Measurements from ENCODE around the gene KCNK7.
A peak's percentile ranks its signal among the peaks of the same experiment; 100 is the strongest.

Gene KCNK7

DNA sequence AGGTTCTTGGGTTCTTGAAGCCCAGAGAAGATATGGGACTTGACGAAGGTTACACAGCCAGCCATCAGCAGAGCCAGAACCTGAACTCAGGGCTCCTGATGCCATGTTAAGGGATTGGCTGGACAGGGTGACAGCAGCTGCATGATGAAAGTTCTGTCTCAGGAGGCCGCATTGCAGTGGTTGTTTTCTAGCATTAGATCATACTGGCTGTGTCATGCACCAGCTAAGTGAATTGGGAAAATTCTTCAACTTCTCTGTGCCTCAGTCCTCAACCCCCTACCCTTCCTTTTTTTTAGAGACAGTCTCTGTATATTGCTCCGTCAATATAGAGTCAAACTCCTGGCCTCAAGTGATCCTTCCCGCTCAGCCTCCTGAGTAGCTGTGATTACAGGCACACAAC, 32.0 kb downstream of the KCNK7 start:
- Histone ChIP-seq H3K27me3 (no peaks in the 10 kb centered on the region), H3K4me3 (ENCODE audit: low read depth, low read length) (no peak overlapping the region), H3K9me3 (no peaks in the 10 kb centered on the region), H3K4me1 (peaks cover 9% of the 10 kb centered on the region), H3K36me3 (no peaks in the 10 kb centered on the region)
- DNase-seq: no peak
- no peak for TF ChIP-seq CTCF (IDR thresholded peaks at IDR 0.05; ENCODE audit: low read depth, low read length)

DNA sequence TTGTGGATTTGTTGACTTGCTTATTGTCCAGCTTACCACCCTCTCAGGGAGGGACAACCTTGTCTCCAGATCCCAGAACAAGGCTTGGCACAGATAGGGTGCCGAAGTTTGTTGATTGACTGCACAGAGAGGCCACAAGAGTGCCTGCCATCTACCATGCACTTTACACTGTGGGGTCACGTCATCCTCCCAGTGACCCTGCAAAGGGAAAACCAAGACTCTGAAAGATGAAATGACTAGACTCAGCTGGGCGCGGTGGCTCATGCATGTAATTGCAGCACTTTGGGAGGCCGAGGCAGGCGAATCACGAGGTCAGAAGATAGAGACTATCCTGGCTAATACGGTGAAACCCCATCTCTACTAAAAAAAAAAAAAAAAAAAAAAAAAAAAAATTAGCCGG, 32.8 kb downstream of the KCNK7 start:
- Histone ChIP-seq H3K9me3 (no peaks in the 10 kb centered on the region), H3K27me3 (no peaks in the 10 kb centered on the region), H3K4me1 (peaks cover 9% of the 10 kb centered on the region), H3K36me3 (no peaks in the 10 kb centered on the region), H3K4me3 (ENCODE audit: low read depth, low read length) (no peak overlapping the region)
- no peak for DNase-seq
- no peak for TF ChIP-seq CTCF (IDR thresholded peaks at IDR 0.05; ENCODE audit: low read depth, low read length)

DNA sequence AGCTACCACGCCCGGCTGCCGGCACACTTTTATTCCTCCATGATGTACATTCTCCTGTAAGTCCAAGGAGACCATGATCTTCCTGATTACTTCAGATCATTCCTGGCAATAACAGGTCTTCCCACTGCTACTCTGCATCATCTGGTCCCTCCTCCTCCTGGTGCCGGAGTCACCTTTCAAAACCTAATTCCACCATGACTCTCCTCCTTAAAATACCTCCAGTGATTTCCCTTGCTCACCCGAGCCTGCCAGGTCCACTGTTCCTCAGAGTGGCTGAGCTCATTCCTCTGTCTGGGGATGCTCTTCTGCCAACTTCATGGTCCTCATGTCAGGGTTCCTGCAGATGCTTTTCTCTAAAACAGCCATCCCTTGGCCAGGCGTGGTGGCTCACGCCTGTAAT, 33.6 kb downstream of the KCNK7 start:
- H3K27me3 ChIP-seq: no peaks in the 10 kb centered on the region
- no peak for TF ChIP-seq CTCF (IDR thresholded peaks at IDR 0.05; ENCODE audit: low read depth, low read length)
- no peak overlapping the region for H3K4me3 ChIP-seq (ENCODE audit: low read depth, low read length)
- no peaks in the 10 kb centered on the region for H3K36me3 ChIP-seq
- peaks cover 9% of the 10 kb centered on the region for H3K4me1 ChIP-seq
- no peak for DNase-seq
- H3K9me3 ChIP-seq: no peaks in the 10 kb centered on the region

DNA sequence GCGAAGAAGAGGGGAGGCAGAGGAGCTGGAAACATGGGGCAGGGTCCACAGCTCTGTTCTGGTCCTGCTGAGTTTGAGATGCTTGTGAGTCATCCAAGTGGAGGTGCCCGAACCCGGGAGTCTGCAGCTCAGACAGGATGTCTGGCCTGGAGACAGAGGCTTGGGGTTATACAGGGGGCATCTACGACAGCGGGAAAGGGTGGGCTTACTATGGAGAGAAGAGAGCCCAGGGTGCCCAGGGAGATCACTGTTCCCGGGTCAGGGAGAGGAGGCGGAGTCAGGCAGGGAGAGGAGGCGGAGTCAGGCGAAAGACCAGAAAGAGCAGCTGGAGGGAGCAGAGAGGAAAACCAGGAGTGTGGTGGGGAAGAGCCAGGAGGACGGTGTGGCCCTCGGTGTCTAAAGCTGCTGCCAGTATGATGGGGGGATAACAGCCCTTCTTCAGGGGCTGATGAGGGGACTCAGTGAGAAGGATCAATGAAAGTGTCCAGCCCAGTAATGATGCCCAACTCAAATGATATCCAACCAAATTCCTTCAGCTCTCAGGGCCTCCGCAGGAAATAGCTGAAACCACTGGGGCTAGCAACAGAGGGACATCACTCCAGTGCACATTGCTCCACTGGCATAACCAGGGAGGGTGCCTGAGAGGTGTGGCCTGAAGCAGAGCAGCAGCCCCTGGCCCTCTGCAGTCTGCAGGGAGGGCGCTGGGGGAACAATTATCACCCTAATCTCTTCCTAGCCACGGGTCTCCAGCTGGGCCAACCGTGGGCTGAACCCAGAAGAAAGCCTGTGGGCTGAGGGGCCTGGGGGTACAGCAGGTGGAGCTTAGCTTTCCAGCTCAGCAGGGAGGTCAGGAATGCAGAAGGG, 34.8 kb downstream of the KCNK7 start:
- Histone ChIP-seq H3K9me3 (no peaks in the 10 kb centered on the region), H3K4me1 (peaks cover 10% of the 10 kb centered on the region), H3K27me3 (no peaks in the 10 kb centered on the region), H3K36me3 (no peaks in the 10 kb centered on the region), H3K4me3 (ENCODE audit: low read depth, low read length) (peak overlapping the region; percentile 16; the same call in 1 of the 2 replicates)
- peak; percentile 75 for DNase-seq
- TF ChIP-seq CTCF (IDR thresholded peaks at IDR 0.05; ENCODE audit: low read depth, low read length): no peak

DNA sequence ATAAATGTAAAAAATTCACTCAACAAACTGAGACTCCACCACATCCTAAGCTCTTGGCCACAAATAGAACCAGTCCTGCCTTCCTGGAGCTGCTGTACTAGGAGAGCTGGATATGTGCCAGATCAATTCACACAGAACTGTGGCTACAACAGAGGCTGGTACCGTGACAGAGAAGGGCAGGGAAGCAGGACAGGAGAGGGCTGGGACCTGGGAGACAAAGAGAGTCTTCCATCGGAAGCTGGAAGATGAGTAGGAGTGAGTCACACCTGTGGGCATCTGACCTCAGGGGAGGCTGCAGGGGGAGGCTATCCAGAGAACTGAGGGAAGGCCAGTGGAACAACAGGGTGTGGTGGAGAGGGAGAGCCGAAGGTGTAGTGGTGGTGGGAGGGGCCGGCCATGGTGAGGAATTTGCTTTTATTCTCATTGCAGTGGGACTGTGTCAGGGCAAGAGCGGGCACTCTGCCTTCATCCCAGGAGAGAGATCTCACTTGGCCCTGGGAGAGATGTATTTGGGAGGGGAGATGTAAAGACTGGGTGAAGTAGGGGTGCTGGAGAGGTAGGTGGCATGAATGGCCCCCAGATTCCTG, 35.6 kb downstream of the KCNK7 start:
- Histone ChIP-seq H3K36me3 (no peaks in the 10 kb centered on the region), H3K4me1 (peaks cover 16% of the 10 kb centered on the region), H3K4me3 (ENCODE audit: low read depth, low read length) (no peak overlapping the region; the same call in 1 of the 2 replicates), H3K27me3 (no peaks in the 10 kb centered on the region), H3K9me3 (no peaks in the 10 kb centered on the region)
- no peak for TF ChIP-seq CTCF (IDR thresholded peaks at IDR 0.05; ENCODE audit: low read depth, low read length)
- no peak for DNase-seq

DNA sequence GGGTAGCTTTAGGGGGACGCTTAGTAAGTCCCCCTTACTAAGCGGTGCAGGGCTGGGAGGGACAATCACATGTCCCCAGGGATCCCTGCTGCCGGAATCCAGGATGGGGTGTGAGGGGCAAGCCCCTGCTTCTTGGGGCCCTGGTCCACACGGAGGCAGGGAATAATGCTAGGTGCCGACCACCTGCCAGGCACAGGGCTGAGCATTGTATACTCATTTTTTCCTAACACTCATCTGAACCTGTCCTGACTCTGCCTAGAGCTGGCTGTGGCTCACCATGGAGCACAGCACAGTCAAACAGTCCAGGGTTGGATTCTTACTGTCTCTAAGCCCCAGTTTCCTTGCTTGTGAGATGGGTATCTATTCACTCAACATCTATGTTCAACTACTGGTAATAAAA, 36.1 kb downstream of the KCNK7 start:
- Histone ChIP-seq H3K4me3 (ENCODE audit: low read depth, low read length) (no peak overlapping the region), H3K27me3 (no peaks in the 10 kb centered on the region), H3K9me3 (no peaks in the 10 kb centered on the region), H3K36me3 (no peaks in the 10 kb centered on the region), H3K4me1 (peaks cover 16% of the 10 kb centered on the region)
- no peak for DNase-seq
- TF ChIP-seq CTCF (IDR thresholded peaks at IDR 0.05; ENCODE audit: low read depth, low read length): no peak
